ENCODE results near the gene DUSP28. TPM values are rescaled to one million over a fixed set of nuclear protein-coding genes. Genes with fewer than 3 reads are reported as not detected.
A peak's percentile ranks its signal among the peaks of the same experiment; 100 is the strongest.

The DUSP28 gene
- total RNA-seq, 1 experiment from 2014 or later, result 12.3 TPM

- DNase-seq (ENCODE audit: low spot score), result peak; percentile 90
Measured at GRCh38 chr2:240586198-240586918, 26.2 kb downstream of the DUSP28 start, which contains the start of gene CAPN10. TSS of gene CAPN10 (plus strand) at chr2:240586734. CDS start at chr2:240586912, 178 bp downstream.

- no peak for DNase-seq (ENCODE audit: low spot score)
Measured at GRCh38 chr2:240586919-240587800, 27.0 kb downstream of the DUSP28 start.

DNA sequence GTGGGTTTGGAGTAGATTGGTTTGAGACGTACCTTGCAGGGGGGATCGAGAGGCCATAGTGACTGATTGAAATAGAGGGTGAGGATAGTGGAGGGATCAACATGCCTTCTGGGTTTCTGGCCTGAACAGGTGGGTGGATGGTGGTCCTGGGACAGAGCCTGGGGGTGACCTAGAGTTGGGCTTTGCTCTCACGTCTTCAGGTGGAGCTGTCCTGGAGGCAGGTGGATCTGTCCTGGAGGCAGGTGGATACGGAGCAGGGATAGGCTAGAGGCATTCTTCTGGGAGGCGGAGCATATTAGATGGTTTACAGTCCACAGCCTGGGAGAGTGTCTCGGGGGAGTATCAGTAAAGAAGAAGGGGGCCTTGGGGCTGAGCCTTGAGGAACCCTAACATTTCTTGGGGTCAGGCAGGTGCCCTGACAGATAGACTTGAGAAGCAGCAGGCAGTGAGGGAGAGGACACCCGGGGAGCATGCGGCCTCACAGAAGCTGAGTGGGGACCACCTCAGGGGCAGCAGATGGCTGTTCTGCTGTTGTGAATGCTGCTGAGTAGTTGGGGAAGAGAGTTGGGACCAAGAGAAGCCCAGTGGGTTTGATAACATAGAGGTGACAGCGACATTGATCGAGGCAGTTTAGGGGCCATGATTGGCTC, 28.0 kb downstream of the DUSP28 start:
- DNase-seq (ENCODE audit: low spot score), result no peak

DNA sequence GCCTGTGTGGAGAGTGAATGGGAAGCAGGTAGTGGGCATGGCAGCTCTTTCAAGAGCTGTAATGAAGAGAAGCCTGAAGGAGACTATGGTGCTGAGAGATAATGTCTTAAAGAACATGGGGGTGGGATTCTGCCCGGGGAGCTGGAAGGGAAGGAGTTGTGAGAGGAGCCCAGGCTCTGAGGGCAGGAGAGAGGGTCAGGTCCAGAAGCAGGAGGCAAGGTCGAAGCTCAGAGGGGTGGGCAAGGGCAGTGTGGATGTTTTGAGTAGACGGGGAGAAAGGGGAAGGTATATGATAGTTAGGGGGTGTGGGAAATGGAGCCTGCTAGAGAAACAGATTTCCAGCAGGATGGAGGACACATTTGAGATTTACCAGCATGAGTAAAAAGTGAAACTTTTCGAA, 28.5 kb downstream of the DUSP28 start:
- no peak for DNase-seq (ENCODE audit: low spot score)

- DNase-seq (ENCODE audit: low spot score), result no peak
Measured at GRCh38 chr2:240589375-240589774, 29.2 kb downstream of the DUSP28 start.

DNA sequence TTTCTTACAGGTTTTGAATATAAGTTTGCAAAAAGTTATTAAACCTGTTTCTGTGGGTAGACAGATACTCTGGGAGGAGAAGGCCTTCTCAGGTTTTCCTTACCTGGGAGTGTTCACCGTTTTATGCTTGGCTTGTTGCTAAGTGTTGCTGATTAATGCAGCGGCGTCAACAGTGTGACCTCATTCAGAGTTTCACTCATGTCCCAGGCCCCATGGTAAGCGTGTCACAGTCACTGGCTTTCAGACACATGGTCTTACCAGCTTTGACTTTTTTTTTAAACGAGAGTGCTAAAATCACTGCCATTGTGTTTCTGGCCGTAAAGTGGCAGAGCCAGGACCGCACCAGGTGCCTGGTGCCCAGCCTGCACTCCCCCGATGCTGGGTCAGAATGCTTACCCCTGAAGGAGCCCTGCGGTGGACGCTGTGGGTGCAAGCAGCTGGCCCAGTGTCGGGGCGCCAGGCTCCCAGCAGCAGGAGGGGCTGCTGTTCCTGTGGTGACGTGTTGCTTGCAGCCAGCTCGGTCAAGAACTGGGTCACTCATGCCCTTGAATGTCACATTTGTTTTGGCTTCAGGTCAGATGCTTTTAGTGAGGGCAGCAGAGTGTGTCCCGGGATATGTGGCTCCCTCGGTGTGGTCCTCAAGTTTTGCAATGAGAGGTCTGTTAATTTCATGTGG, 29.8 kb downstream of the DUSP28 start:
- no peak for DNase-seq (ENCODE audit: low spot score)

GRCh38 chr2:240590681-240591111, 30.5 kb downstream of the DUSP28 start:
- DNase-seq (ENCODE audit: low spot score), result no peak

DNA sequence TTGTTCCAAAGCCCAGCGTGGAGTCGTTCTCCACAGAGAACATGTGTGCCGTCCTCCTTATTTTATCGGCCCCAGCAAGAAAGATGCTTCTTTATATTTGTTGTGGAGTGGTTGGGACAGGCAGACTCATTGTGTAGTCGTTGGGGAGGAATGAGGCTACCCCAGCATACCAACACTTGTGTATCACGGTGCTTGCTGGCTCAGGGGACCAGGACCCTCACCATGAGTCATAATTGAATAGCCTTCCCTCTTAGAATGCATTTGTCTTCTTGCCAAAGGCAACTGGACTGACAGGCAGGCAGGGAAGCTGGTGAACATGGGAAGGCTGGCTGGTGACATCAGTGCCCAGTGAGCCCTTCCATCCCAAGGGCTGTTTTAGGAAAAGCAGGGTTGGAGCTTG, 31.1 kb downstream of the DUSP28 start:
- DNase-seq (ENCODE audit: low spot score), result no peak

DNA sequence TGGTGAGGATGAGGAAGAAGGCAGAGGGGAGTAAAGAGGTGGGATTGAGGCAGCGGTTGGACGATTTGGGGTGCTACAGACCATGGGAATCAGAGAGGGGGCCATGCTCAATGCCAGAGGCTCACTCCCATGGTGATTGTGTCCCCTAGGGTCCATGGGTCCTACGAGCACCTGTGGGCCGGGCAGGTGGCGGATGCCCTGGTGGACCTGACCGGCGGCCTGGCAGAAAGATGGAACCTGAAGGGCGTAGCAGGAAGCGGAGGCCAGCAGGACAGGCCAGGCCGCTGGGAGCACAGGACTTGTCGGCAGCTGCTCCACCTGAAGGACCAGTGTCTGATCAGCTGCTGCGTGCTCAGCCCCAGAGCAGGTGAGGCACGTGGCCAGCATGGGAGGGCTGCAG, 31.6 kb downstream of the DUSP28 start:
- no peak for DNase-seq (ENCODE audit: low spot score)

DNA sequence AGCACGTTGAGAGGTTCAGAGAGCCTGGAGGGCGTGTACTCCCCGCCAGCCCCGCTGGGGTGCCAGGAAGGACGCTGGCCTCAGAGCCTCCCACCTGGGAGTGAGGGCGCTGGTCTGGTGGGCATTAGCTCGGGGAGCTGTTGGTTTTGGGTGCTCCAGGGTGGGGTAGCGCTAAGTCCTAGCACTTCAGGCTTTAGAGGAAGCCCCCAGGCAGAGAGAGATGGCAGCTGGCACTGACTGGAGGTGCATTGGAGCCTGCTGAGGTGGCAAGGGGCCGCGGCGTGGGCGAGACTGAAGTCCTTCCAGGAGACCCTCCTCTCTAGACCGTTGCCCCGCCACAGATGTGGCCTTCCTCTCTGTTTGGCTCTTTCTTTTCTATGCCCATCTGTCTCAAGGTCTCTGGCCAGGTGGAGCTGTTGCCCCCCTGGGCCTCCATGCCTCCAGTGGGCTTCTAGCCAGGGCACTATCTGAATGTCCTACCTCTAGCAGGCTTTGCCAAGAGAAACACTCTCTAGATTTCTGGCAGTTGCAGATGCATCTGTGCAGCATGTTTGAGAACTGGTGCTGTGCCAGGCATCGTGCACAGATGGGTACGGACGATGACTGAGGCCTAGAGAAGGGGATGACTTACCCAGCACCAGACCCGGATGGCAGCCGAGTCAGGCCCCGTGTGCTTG, 33.0 kb downstream of the DUSP28 start:
- DNase-seq (ENCODE audit: low spot score), result no peak

GRCh38 chr2:240593703-240594451, 33.7 kb downstream of the DUSP28 start:
- no peak for DNase-seq (ENCODE audit: low spot score)

DNA sequence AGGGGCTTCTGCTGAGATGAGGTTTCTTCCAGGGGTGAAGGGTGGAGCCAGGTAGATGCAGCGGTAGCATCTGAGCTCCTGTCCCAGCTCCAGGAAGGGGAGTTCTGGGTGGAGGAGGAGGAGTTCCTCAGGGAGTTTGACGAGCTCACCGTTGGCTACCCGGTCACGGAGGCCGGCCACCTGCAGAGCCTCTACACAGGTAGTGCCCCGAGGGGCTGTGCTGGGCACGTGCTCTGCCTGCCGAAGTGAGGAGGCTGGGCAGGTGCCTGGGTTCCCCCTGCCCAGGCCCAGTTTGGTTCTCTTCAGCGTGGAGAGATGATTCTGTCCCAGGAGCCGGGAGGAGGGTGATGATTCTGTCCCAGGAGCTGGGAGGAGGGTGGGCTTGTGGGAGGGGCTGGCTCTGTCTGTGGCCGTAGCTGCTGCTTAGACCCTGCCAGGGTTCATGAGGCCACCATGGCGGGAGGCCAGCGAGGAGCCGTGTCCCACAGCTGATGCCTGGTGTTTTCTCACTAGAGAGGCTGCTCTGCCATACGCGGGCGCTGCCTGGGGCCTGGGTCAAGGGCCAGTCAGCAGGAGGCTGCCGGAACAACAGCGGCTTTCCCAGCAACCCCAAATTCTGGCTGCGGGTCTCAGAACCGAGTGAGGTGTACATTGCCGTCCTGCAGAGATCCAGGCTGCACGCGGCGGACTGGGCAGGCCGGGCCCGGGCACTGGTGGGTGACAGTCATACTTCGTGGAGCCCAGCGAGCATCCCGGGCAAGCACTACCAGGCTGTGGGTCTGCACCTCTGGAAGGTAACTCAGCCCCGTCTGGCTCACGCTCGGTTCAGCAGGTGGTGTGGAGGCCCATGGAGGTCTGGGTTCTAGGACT, 34.6 kb downstream of the DUSP28 start:
- DNase-seq (ENCODE audit: low spot score), result no peak

GRCh38 chr2:240595381-240596079, 35.4 kb downstream of the DUSP28 start:
- no peak for DNase-seq (ENCODE audit: low spot score)

GRCh38 chr2:240596080-240596460, 35.9 kb downstream of the DUSP28 start:
- no peak for DNase-seq (ENCODE audit: low spot score)

DNA sequence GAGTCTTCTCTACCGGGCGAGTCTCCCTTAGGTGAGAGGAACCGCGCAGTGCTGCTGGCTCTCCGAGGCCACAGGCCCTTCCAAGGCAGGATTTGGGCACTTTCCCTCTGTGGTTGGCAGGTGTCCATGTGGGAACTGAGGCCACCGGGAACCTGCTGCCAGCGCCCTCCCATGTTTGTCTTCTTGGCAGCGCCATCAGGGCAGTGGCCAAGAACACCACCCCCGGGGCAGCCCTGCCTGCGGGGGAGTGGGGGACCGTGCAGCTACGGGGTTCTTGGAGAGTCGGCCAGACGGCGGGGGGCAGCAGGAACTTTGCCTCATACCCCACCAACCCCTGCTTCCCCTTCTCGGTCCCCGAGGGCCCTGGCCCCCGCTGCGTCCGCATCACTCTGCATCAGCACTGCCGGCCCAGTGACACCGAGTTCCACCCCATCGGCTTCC, 36.4 kb downstream of the DUSP28 start:
- no peak for DNase-seq (ENCODE audit: low spot score)

GRCh38 chr2:240597054-240597418, 36.9 kb downstream of the DUSP28 start:
- DNase-seq (ENCODE audit: low spot score), result no peak

DNA sequence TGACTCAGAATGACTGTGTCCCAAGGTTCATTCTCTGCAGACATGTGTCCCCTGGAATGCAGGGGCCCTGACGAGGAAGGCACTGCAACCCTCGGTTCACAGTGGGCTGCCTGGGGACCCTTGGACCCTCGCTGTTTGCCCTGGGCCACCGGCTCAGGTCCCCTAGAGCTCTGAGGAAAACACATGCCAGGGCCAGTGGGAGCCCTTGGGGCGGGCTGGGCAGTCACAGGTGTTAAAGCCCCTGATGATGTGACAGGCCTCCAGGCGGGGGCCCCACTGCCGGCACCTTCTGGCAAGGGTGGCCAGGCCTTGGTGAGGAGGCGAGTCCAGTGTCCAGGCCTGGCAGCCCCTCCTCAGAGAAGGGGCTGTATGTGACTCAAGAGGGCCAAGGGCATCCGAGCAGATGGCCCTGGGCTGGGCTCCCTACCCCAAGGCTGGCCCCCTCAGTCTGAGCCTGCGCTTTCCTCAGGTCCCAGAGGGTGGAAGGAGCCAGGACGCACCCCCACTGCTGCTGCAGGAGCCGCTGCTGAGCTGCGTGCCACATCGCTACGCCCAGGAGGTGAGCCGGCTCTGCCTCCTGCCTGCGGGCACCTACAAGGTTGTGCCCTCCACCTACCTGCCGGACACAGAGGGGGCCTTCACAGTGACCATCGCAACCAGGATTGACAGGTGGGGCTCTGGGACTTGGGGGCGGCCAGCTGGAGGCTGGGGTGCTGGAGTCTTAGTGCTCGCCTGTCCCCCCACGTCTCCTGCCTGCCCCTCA, 37.4 kb downstream of the DUSP28 start:
- DNase-seq (ENCODE audit: low spot score), result no peak

- no peak for DNase-seq (ENCODE audit: low spot score)
Measured at GRCh38 chr2:240598311-240598911, 38.3 kb downstream of the DUSP28 start.
